ELF-1 (cell line): Measurements from ENCODE around the gene ITGB6.
"Not testable (repeated sequence)": the region's sequence is repeated elsewhere in the genome, so short reads cannot be mapped to it uniquely, and the experiment has no call there.

Experiments
- DNase-seq: peaks from one replicate; pipeline ENCODE4 v3.0.0-alpha.2; 2016; ENCODE audit warnings: low read depth, low spot score

The ITGB6 gene

DNA sequence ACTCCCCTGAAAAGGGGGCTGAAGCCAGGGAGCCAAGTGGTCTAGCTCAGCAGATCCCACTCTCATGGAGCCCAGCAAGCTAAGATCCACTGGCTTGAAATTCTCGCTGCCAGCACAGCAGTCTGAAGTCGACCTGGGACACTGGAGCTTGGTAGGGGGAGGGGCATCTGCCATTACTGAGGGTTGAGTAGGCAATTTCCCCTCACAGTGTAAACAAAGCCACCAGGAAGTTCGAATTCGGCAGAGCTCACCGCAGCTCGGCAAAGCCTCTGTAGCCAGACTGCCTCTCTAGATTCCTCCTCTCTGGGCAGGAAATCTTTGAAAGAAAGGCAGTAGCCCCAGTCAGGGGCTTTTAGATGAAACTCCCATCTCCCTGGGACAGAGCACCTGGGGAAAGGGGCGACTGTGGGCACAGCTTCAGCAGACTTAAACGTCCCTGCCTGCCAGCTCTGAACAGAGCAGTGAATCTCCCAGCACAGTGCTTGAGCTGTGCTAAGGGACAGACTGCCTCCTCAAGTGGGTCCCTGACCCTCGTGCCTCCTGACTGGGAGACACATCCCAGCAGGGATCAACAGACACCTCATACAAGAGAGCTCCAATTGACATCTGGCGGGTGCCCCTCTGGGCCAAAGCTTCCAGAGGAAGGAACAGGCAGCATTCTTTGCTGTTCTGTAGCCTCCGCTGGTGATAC is 18.8 kb downstream of the ITGB6 start:
- DNase-seq = peak; percentile 85

GRCh38 chr2:160180690-160181089 is 19.4 kb downstream of the ITGB6 start:
- not testable (repeated sequence) for DNase-seq

DNA sequence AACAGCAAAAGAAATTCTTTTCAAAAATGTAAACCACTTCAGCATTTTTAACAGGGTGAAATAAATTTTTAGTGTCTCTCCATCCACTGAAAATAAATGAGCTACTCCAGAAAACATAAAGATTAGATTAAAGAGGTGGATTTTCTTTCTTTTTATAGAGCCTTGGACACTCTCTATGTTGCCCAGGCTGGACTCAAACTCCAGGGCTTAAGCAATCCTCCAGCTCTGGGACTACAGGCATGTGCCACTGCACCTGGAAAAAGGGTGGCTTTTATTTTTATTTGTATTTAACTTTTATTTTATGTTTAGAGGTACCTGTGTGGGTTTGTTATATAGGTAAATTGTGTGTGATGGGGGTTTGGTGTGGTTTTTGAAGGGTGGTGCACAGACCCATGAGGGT is 19.9 kb downstream of the ITGB6 start:
- DNase-seq = no peak

DNA sequence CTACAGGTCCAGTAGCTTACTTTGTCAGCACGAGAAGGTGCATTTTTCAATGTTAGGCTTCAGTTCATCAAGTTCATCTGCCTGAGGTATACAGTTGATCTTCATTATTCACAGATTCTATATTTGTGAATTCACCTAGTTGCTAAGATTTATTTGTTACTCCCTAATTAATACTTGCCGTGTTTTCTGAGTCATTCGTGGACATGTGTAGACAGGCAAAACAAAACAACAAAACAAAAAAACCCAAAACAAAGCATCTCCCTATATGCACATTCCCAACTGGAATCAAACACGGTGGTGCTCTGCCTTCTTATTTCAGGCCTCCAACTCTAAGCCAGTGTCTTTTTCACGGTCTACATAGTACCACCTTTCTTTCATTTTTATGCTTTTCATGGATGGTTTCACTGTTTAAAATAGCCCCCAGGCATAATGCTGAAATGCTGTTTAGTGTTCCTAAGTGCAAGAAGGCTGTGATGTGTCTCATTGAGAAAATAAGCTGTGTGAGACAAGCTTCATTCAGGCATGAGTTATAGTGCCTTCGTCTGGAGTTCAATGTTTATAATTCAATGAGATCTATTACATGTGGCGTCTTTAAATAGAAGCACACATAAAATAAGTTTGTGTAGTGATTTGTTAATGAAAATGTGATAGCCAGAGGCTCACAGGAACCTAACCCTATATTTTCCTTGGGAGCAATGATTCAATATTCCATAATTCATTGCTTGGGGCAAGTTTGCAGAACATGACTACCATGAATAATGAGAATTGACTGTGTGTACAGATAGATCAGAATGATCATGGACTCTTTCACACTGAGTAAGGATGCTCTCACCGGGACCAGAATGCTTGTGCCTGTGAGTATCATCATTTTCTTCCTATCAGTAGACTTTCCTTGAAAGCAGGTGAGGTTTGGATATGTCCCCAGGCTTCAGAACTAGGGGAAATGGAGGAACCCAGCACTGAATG is 24.6 kb downstream of the ITGB6 start:
- DNase-seq = no peak

GRCh38 chr2:160174322-160174721 is 25.8 kb downstream of the ITGB6 start:
- DNase-seq = no peak

DNA sequence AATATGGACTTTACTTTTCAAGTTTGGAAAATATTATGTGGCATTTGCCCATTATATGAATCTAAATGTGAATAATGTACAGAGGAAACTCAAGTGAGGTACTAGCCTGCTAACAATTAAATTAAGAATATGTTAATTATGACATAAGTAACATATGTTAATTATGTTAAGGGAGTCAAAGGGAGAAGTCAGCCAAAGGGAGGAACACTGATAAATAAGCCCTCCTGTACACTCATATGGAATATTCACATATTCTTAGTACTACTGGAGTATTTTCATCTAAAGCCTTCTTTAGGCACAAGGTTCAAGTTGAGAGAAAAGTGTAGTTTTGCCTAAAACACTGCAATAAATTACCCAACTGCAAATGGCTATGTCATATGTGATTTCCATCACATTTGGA is 30.1 kb downstream of the ITGB6 start:
- no peak for DNase-seq

GRCh38 chr2:160169471-160169870 is 30.6 kb downstream of the ITGB6 start:
- DNase-seq = no peak

GRCh38 chr2:160168878-160169277 is 31.2 kb downstream of the ITGB6 start:
- no peak for DNase-seq

GRCh38 chr2:160167089-160167740 is 32.9 kb downstream of the ITGB6 start:
- no peak for DNase-seq

- DNase-seq = no peak
These were observed 34.1 kb downstream of the ITGB6 start for GRCh38 chr2:160165996-160166395.

- no peak for DNase-seq
These were observed 35.0 kb downstream of the ITGB6 start for GRCh38 chr2:160165081-160165480.

GRCh38 chr2:160157861-160158829 is 41.9 kb downstream of the ITGB6 start:
- peak; percentile 82 for DNase-seq

GRCh38 chr2:160156665-160157064 is 43.4 kb downstream of the ITGB6 start:
- DNase-seq = no peak

- DNase-seq = no peak
These were observed 44.0 kb downstream of the ITGB6 start for GRCh38 chr2:160156100-160156499.

GRCh38 chr2:160148419-160148818 is 51.7 kb downstream of the ITGB6 start:
- not testable (repeated sequence) for DNase-seq

GRCh38 chr2:160145471-160145870 is 54.6 kb downstream of the ITGB6 start:
- no peak for DNase-seq

GRCh38 chr2:160144280-160144990 is 55.6 kb downstream of the ITGB6 start:
- DNase-seq = no peak

DNA sequence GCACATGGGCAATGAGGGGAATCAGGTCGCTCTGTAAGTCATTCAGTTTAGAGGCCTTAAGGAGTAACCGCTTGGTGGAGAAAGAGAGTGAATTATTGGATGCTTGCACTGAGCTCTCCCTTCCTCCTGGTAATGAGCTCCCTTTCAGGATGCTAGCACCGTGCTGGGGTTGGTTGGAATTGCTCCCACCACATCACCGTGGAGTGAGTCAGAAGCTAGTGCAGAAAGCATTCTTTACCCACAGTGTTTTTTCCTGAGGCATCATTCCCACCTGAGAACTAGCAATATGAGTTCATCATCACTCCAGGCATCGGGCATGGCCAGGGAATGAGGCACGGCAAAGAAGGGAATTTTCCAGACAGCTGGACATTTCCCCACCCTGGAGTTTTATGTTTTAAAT is 57.6 kb downstream of the ITGB6 start:
- no peak for DNase-seq

DNA sequence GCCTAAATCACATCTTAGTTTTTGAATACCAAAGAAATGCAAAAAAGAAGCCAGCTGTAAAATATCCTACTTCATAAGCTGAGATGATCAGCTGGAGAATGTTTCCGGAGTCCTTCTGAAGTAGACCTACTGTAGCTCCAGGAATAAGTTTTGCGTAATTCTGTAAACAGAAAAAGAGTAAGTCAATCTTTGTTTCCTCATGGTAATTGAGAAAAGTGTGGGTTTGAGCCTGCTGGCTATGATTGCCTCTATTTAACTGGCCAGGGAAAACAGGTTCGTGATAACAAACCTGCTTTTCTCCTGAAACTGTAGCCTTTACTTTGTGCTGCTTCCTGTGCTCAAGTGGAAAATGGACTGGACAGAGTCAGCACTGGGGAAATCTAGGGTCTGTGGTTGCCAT is 58.2 kb downstream of the ITGB6 start:
- peak; percentile 39 for DNase-seq

- no peak for DNase-seq
These were observed 58.7 kb downstream of the ITGB6 start for GRCh38 chr2:160141419-160141818.
